H9 (cell line): ENCODE measurements around the gene RPA1. TPM values are rescaled to one million over a fixed set of nuclear protein-coding genes. Genes with fewer than 3 reads are reported as not detected.

Experiments
- DNase-seq: peaks from one replicate; pipeline ENCODE4 v3.0.0-alpha.2; 2017
- H2AFZ ChIP-seq: one replicate; pipeline ENCODE4 v1.6.1; 2013; ENCODE audit warnings: mild to moderate bottlenecking, low read length, control low read depth, moderate library complexity
- H2AK5ac ChIP-seq: 2 replicates; pipeline ENCODE4 v1.6.1; 2013; ENCODE audit warnings: low read length, control low read depth, mixed read lengths; ENCODE audit not compliant: insufficient read length
- H2BK120ac ChIP-seq: one replicate; pipeline ENCODE4 v1.6.1; 2013; ENCODE audit warnings: low read depth, mild to moderate bottlenecking, low read length, control low read depth, inconsistent platforms; ENCODE audit not compliant: poor library complexity, severe bottlenecking
- H2BK12ac ChIP-seq: 2 replicates; pipeline ENCODE4 v1.6.1; 2013; ENCODE audit warnings: low read length, control low read depth, mixed read lengths, low read depth; ENCODE audit not compliant: insufficient read length
- H2BK15ac ChIP-seq: 2 replicates; pipeline ENCODE4 v1.6.1; 2013; ENCODE audit warnings: low read depth, low read length, control low read depth
- H2BK20ac ChIP-seq: one replicate; pipeline ENCODE4 v1.6.1; 2013; ENCODE audit warnings: low read depth, mild to moderate bottlenecking, low read length, control low read depth, inconsistent platforms; ENCODE audit not compliant: poor library complexity, severe bottlenecking
- H2BK5ac ChIP-seq: 2 replicates; pipeline ENCODE4 v1.6.1; 2013; ENCODE audit warnings: low read length, control low read depth, mixed read lengths; ENCODE audit not compliant: insufficient read length
- H3K14ac ChIP-seq: 2 replicates; pipeline ENCODE4 v1.6.1; 2013; ENCODE audit warnings: low read length, control low read depth; ENCODE audit not compliant: insufficient read depth
- H3K18ac ChIP-seq: 2 replicates; pipeline ENCODE4 v1.6.1; 2013; ENCODE audit warnings: low read depth, mild to moderate bottlenecking, mixed read lengths, low read length, control low read depth; ENCODE audit not compliant: insufficient read length
- H3K23ac ChIP-seq: 2 replicates; pipeline ENCODE4 v1.6.1; 2013; ENCODE audit warnings: low read length, control low read depth, mixed read lengths, low read depth; ENCODE audit not compliant: insufficient read length
- H3K23me2 ChIP-seq: 2 replicates; pipeline ENCODE4 v1.6.1; 2013; ENCODE audit warnings: low read depth, mild to moderate bottlenecking, mixed read lengths, low read length, control low read depth; ENCODE audit not compliant: insufficient read length, poor library complexity, severe bottlenecking
- H3K27ac ChIP-seq: 2 replicates; pipeline ENCODE4 v1.5.1; 2013; ENCODE audit warnings: low read length, control low read depth, mixed read lengths, low read depth; ENCODE audit not compliant: insufficient read length
- H3K27me3 ChIP-seq: 2 replicates; pipeline ENCODE4 v1.6.1; 2013; ENCODE audit warnings: low read length, control low read depth, inconsistent platforms; ENCODE audit not compliant: insufficient read depth
- H3K4ac ChIP-seq: 2 replicates; pipeline ENCODE4 v1.6.1; 2013; ENCODE audit warnings: low read depth, mild to moderate bottlenecking, control low read depth, inconsistent platforms, low read length, moderate library complexity
- H3K4me1 ChIP-seq: 2 replicates; pipeline ENCODE4 v1.6.1; 2013; ENCODE audit warnings: low read length, control low read depth, inconsistent platforms; ENCODE audit not compliant: insufficient read depth
- H3K4me2 ChIP-seq: 2 replicates; pipeline ENCODE4 v1.6.1; 2013; ENCODE audit warnings: low read length, control low read depth, mixed read lengths; ENCODE audit not compliant: insufficient read length, insufficient read depth
- H3K56ac ChIP-seq: 2 replicates; pipeline ENCODE4 v1.6.1; 2013; ENCODE audit warnings: low read depth, mild to moderate bottlenecking, mixed read lengths, low read length, control low read depth; ENCODE audit not compliant: insufficient read length
- H3K79me1 ChIP-seq: 2 replicates; pipeline ENCODE4 v1.6.1; 2013; ENCODE audit warnings: low read depth, mild to moderate bottlenecking, moderate library complexity, low read length, control low read depth, inconsistent platforms; ENCODE audit not compliant: insufficient read depth, poor library complexity, severe bottlenecking
- H3K79me2 ChIP-seq: 2 replicates; pipeline ENCODE4 v1.6.1; 2013; ENCODE audit warnings: low read length, control low read depth, inconsistent platforms; ENCODE audit not compliant: insufficient read depth
- H3K9ac ChIP-seq: 2 replicates; pipeline ENCODE4 v1.6.1; 2013; ENCODE audit warnings: low read length, control low read depth, mixed read lengths; ENCODE audit not compliant: insufficient read length; ENCODE audit errors: extremely low read depth
- H3K9me3 ChIP-seq: one replicate; pipeline ENCODE4 v1.6.1; 2013; ENCODE audit warnings: low read depth, low read length, inconsistent platforms; ENCODE audit not compliant: control insufficient read depth
- H3T11ph ChIP-seq: one replicate; pipeline ENCODE4 v1.6.1; 2013; ENCODE audit warnings: mild to moderate bottlenecking, low read length, control low read depth, inconsistent platforms
- H4K20me1 ChIP-seq: one replicate; pipeline ENCODE4 v1.6.1; 2013; ENCODE audit not compliant: control insufficient read depth, insufficient read length, insufficient read depth
- H4K5ac ChIP-seq: 2 replicates; pipeline ENCODE4 v1.6.1; 2013; ENCODE audit warnings: low read depth, mild to moderate bottlenecking, mixed read lengths, low read length, control low read depth; ENCODE audit not compliant: insufficient read length
- H4K8ac ChIP-seq: replicated peaks from 2 replicates; pipeline ENCODE4 v1.6.1; 2013; ENCODE audit warnings: low read length, control low read depth, mixed read lengths, low read depth; ENCODE audit not compliant: insufficient read length
- H4K91ac ChIP-seq: 2 replicates; pipeline ENCODE4 v1.6.1; 2013; ENCODE audit warnings: low read depth, mild to moderate bottlenecking, moderate library complexity, mixed read lengths, low read length, control low read depth; ENCODE audit not compliant: insufficient read length
- H3K27ac Mint-ChIP-seq, 3 experiments: 2 replicates in 2 of 3; 3 replicates in 1 of 3; pipeline ENCODE4 v1.8.0; 2020 to 2021; ENCODE audit warnings: mixed read lengths in 3 of 3, mild to moderate bottlenecking in 1 of 3, moderate library complexity in 1 of 3
- H3K27me3 Mint-ChIP-seq: 2 replicates; pipeline ENCODE4 v1.8.0; 2021; ENCODE audit warnings: low read depth, mild to moderate bottlenecking, moderate library complexity, mixed read lengths
- H3K36me3 Mint-ChIP-seq, 3 experiments: 2 replicates in 2 of 3; 3 replicates in 1 of 3; pipeline ENCODE4 v1.8.0; 2020 to 2021; ENCODE audit warnings: low read depth in 3 of 3, mixed read lengths in 3 of 3; ENCODE audit not compliant: insufficient read depth in 1 of 3
- H3K4me1 Mint-ChIP-seq, 2 experiments: 2 replicates each; pipeline ENCODE4 v1.8.0; 2020; ENCODE audit warnings: mixed read lengths in 2 of 2
- H3K4me3 Mint-ChIP-seq, 2 experiments: 2 replicates in 1 of 2; 3 replicates in 1 of 2; pipeline ENCODE4 v1.8.0; 2020 to 2021; ENCODE audit warnings: mild to moderate bottlenecking in 2 of 2, mixed read lengths in 2 of 2, moderate library complexity in 1 of 2
- H3K9me3 Mint-ChIP-seq, 2 experiments: 2 replicates in 1 of 2; 3 replicates in 1 of 2; pipeline ENCODE4 v1.8.0; 2020; ENCODE audit warnings: mild to moderate bottlenecking in 2 of 2, mixed read lengths in 2 of 2, moderate library complexity in 1 of 2
- WGBS: extraction: QIAGEN DNeasy Blood & Tissue Kit; methylation state at CpG from one replicate; pipeline ENCODE4 v1.1.7; 2013; ENCODE audit warnings: missing lambda C conversion rate, low lambda C conversion rate, mixed read lengths; ENCODE audit not compliant: insufficient read length; ENCODE audit errors: extremely low coverage; 5-methylcytosine and 5-hydroxymethylcytosine counted together
- total RNA-seq: library from RNA; stranded (reverse); gene quantifications from 2 replicates; pipeline ENCODE4 v1.2.1, GENCODE V29; 2021
- TF ChIP-seq, protein P1 (sequence below): fragments of 200-600 bp; sonication (generic); conservative IDR thresholded peaks from 3 replicates; pipeline ENCODE4 v1.8.0; 2021; ENCODE audit warnings: antibody characterized with exemption, mild to moderate bottlenecking

The RPA1 gene
- total RNA-seq, 1 experiment from 2014 or later = 215 TPM

DNA sequence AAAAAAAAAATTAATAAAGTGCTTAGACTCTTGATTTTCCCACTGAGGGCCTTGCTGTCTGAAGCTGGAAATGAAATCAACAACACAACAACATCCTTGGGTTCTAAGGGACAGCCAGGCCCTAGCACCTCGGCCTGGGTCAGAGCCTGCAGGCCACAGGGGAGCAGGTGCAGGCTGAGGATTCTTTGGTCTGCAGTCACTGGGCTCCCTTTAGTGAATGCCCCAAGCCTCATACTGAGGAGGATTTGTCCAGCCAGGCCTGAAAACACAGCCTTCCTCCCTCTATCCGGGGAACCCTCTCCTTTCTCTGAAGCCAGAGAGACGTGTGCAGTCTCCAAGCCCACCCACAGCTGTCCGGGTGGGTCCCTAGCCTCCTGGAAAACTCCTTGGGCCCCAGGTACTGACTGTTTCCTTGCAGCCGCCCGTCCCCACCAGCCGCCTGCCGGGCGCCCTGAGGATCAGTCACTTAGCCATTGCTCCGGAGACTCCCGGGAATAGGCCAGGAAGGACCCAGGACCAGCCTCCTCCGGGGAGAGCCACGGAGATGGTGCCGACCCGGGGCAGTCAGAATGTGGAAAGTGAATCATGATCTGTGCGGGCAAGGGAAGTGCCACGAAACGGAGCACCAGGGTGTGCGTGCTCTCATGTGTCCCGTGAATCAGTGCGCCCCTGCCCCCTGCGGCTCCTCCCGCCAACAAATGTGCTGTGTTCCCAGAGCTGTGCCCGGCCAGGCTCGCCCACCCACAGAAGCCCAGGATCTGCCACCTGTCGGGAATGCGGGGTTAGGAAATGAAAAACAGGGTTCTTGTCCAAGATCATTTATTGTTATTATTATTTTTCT lies 104.3 kb downstream of the RPA1 start:
- Histone ChIP-seq H3K23ac (no peak overlapping the region), H3K4me1 (no peaks in the 10 kb centered on the region), H3K79me2 (no peaks in the 10 kb centered on the region), H3K23me2 (peaks cover 5% of the 10 kb centered on the region), H3K56ac (no peak overlapping the region), H3K4me2 (no peak overlapping the region), H3K27ac (no peak overlapping the region), H2BK12ac (no peak overlapping the region), H3K27me3 (no peaks in the 10 kb centered on the region), H3K4ac (no peak overlapping the region), H2BK120ac (no peak overlapping the region), H4K91ac (no peak overlapping the region), H3K9ac (no peak overlapping the region), H2BK15ac (no peak overlapping the region), H3T11ph (no peak overlapping the region), H3K14ac (no peak overlapping the region; the same call in 1 of the 2 replicates), H2BK20ac (no peak overlapping the region), H4K5ac (no peak overlapping the region), H3K79me1 (no peaks in the 10 kb centered on the region), H3K18ac (no peak overlapping the region), H2AK5ac (no peak overlapping the region), H2AFZ (no peak overlapping the region), H3K9me3 (no peaks in the 10 kb centered on the region), H4K8ac (no peak overlapping the region), H4K20me1 (no peaks in the 10 kb centered on the region), H2BK5ac (no peak overlapping the region)
- H3K27me3 Mint-ChIP-seq = peaks cover 40% of the 10 kb centered on the region
- H3K27ac Mint-ChIP-seq = no peak overlapping the region
- H3K36me3 Mint-ChIP-seq = no peaks in the 10 kb centered on the region
- H3K4me3 Mint-ChIP-seq = no peak overlapping the region
- no CpG with 5 or more reads among the region's 27 CpGs for WGBS
- peaks cover 5 to 16% of the 10 kb centered on the region in 2 experiments for H3K4me1 Mint-ChIP-seq
- H3K9me3 Mint-ChIP-seq = peaks cover 0 to 3% of the 10 kb centered on the region in 2 experiments; a peak in 1 of 5 replicates
- DNase-seq = peak; percentile 31
- TF ChIP-seq, protein P1, sequence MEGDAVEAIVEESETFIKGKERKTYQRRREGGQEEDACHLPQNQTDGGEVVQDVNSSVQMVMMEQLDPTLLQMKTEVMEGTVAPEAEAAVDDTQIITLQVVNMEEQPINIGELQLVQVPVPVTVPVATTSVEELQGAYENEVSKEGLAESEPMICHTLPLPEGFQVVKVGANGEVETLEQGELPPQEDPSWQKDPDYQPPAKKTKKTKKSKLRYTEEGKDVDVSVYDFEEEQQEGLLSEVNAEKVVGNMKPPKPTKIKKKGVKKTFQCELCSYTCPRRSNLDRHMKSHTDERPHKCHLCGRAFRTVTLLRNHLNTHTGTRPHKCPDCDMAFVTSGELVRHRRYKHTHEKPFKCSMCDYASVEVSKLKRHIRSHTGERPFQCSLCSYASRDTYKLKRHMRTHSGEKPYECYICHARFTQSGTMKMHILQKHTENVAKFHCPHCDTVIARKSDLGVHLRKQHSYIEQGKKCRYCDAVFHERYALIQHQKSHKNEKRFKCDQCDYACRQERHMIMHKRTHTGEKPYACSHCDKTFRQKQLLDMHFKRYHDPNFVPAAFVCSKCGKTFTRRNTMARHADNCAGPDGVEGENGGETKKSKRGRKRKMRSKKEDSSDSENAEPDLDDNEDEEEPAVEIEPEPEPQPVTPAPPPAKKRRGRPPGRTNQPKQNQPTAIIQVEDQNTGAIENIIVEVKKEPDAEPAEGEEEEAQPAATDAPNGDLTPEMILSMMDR = no peak
